NT2/D1 (cell line): ENCODE results near the gene CD93.

ENCODE experiments used
- SUZ12 ChIP-seq: IDR thresholded peaks from 2 replicates; pipeline ENCODE4 v1.6.1; 2011; ENCODE audit not compliant: insufficient read length, insufficient read depth; ENCODE audit errors: extremely low read depth
- YY1 ChIP-seq: IDR thresholded peaks from 2 replicates; pipeline ENCODE4 v1.6.1; 2011; ENCODE audit not compliant: insufficient read length, insufficient read depth
- ZNF274 ChIP-seq: IDR thresholded peaks from 2 replicates; pipeline ENCODE4 v1.6.1; 2011; ENCODE audit warnings: mild to moderate bottlenecking, low read depth, low read length

- TF ChIP-seq SUZ12 (no peak), ZNF274 (no peak), YY1 (no peak)
Measured at GRCh38 chr20:23132293-23132929, 46.3 kb upstream of the CD93 start.
